GM12801 (cell line): ENCODE measurements around the gene KRT83.

Experiments used
- TF ChIP-seq, protein P1 (sequence below): IDR thresholded peaks from one replicate; pipeline ENCODE4 v1.5.1; 2011; ENCODE audit warnings: control low read depth; ENCODE audit not compliant: insufficient read length; ENCODE audit errors: extremely low read depth

Gene KRT83

DNA sequence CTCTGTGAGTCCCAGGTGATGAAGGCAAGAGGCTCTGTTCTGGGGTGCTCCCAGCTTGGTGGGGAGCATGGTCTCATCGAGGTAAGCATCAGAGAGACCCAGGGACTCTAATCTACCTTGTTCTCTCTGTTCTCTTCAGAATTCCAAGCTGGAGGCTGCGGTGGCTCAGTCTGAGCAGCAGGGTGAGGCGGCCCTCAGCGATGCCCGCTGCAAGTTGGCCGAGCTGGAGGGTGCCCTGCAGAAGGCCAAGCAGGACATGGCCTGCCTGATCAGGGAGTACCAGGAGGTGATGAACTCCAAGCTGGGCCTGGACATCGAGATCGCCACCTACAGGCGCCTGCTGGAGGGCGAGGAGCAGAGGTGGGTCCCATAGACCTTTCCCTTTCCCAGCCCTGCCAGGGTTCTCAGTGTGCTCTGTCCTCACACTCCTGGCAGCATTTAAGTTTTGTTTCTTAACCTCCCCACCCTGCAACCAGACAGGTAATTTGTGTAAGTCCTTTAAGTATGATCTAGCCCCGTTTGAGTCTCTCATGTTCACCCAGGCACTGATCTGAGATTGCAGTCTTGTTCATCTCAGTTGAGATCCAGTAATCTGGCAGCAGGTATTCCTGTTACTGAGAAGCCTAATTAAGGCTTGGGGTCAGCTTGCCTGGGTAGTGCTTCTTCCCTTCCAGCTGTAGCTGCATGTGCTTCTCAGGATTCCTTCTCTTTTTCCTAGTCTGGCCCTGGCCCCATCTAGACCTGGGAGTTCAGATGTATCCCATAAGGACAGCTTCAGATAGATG lies 15.1 kb downstream of the KRT83 start:
- TF ChIP-seq, protein P1, sequence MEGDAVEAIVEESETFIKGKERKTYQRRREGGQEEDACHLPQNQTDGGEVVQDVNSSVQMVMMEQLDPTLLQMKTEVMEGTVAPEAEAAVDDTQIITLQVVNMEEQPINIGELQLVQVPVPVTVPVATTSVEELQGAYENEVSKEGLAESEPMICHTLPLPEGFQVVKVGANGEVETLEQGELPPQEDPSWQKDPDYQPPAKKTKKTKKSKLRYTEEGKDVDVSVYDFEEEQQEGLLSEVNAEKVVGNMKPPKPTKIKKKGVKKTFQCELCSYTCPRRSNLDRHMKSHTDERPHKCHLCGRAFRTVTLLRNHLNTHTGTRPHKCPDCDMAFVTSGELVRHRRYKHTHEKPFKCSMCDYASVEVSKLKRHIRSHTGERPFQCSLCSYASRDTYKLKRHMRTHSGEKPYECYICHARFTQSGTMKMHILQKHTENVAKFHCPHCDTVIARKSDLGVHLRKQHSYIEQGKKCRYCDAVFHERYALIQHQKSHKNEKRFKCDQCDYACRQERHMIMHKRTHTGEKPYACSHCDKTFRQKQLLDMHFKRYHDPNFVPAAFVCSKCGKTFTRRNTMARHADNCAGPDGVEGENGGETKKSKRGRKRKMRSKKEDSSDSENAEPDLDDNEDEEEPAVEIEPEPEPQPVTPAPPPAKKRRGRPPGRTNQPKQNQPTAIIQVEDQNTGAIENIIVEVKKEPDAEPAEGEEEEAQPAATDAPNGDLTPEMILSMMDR: no peak

- TF ChIP-seq, protein P1: no peak
Measured at GRCh38 chr12:52300796-52301691, 20.2 kb downstream of the KRT83 start.

DNA sequence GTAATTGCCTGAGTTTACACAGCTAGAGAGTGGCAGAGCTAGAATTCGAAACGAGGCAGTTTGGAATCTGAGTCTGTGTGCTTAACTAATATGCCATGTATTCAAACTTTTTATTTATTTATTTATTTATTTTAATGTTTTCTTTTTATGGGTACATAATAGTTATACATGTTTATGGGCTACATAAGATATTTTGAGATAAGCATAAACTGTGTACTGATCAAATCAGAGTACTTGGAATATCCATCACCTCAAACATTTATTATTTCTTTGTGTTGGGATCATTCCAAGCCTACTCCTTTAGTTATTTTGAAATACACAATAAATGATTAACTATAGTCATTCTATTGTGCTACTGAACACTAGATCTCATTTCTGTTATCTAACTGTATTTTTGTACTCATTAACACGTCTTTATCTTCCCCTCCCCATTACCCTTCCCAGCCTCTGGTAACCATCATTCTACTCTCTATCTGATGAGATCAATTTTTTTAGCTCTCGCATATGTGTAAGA lies 22.5 kb downstream of the KRT83 start:
- TF ChIP-seq, protein P1: no peak

DNA sequence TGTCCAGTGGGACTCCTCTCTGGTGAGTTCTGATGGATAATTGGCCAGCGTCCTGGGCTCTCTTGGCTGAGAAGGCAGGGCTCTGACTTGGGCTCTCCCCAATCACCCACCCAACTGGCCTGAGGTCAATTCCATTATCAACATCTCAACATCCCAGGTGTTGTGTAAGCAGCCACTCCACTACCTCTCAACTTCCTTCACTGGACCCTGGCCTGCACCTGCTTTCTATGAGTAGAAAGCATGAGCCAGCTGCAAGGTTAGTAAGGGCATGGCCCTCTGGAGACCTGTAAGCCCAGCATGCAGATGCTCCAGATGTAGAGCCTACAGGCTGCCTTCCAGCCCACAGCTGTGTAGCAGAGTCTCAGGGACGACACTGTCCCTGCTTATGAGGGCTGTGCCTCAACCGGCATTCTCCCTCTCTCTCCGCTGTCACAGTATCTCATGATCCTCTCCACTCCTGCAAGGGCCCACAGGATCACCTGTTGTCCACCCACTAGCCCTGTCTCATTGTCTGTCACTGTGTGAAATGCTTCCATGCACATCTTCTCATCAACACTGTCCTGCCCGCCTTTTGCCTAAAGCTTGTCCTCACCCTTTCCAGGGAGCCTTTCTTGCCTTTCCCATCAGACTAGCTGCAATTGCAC lies 24.5 kb downstream of the KRT83 start:
- TF ChIP-seq, protein P1: no peak

GRCh38 chr12:52295663-52296062 lies 25.5 kb downstream of the KRT83 start:
- TF ChIP-seq, protein P1: no peak

DNA sequence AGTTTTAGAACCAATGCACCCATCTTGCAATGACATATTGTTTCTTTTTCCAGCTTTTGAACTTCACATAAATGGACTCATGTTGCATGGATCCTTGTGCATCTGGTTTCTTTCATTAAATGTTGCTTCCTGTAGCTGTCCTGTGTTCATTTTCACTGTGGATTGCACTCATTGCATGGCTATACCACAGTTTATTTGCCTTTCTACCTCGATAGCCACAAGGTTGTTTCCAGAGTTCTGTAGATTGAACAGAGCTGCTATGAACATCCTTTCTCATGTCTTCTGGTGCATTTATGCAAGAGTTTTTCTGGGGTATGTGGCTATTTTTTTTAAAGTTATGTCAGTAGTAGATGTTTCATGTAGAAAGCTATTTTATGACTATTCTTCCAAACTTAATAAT lies 26.4 kb downstream of the KRT83 start:
- TF ChIP-seq, protein P1: no peak

DNA sequence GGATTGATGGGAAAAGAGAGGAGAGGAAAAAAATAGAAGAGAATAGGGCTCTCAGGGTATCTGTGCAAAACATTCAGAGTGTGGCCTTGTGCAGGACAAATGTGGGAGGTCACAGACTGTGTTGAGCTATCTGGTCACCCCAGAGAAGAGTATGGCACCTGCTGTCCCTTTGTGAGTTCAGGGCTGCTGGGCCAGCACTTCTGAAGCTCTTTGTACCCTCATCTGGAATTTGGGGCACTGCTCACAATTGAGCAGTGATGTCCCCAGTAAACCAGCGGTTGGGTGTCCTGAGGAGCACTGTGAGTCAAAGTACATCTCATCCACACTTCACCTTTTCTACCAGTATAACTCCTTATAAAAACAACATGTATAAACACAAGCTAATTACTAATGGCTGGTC lies 27.3 kb downstream of the KRT83 start:
- TF ChIP-seq, protein P1: no peak
